NCI-H748 (cell line): ENCODE results near the gene PALLD.

Source experiments
- DNase-seq: peaks from one replicate; lab custom pipeline; 2025; ENCODE audit not compliant: unreplicated experiment; lab: John Stamatoyannopoulos, UW

The PALLD gene

GRCh38 chr4:168618577-168619265 is 121.9 kb downstream of the PALLD start:
- DNase-seq, result no peak

- no peak for DNase-seq
Measured at GRCh38 chr4:168619266-168619631, 122.4 kb downstream of the PALLD start.

GRCh38 chr4:168621806-168622589 is 125.1 kb downstream of the PALLD start:
- no peak for DNase-seq

GRCh38 chr4:168622600-168622999 is 125.7 kb downstream of the PALLD start:
- no peak for DNase-seq

- DNase-seq, result no peak
Measured at GRCh38 chr4:168623011-168623410, 126.2 kb downstream of the PALLD start.

- DNase-seq, result no peak
Measured at GRCh38 chr4:168623484-168623883, 126.6 kb downstream of the PALLD start.

- DNase-seq, result no peak
Measured at GRCh38 chr4:168628251-168628650, 131.4 kb downstream of the PALLD start.

- no peak for DNase-seq
Measured at GRCh38 chr4:168629566-168629965, 132.7 kb downstream of the PALLD start.

GRCh38 chr4:168630445-168631187 is 133.8 kb downstream of the PALLD start:
- no peak for DNase-seq

GRCh38 chr4:168631241-168632162 is 134.7 kb downstream of the PALLD start:
- DNase-seq, result peak; percentile 55

- no peak for DNase-seq
Measured at GRCh38 chr4:168632301-168632725, 135.5 kb downstream of the PALLD start.

- no peak for DNase-seq
Measured at GRCh38 chr4:168633064-168633463, 136.2 kb downstream of the PALLD start.

GRCh38 chr4:168633496-168633895 is 136.6 kb downstream of the PALLD start:
- DNase-seq, result no peak

- DNase-seq, result no peak
Measured at GRCh38 chr4:168634276-168634802, 137.5 kb downstream of the PALLD start.

- no peak for DNase-seq
Measured at GRCh38 chr4:168636040-168636439, 139.2 kb downstream of the PALLD start.

- DNase-seq, result no peak
Measured at GRCh38 chr4:168636506-168637196, 139.8 kb downstream of the PALLD start.

GRCh38 chr4:168637872-168638756 is 141.3 kb downstream of the PALLD start:
- DNase-seq, result no peak

- DNase-seq, result no peak
Measured at GRCh38 chr4:168639914-168640313, 143.1 kb downstream of the PALLD start.

- DNase-seq, result no peak
Measured at GRCh38 chr4:168641811-168642140, 144.9 kb downstream of the PALLD start.
